ENCODE measurements around the gene DDX46.

DNA sequence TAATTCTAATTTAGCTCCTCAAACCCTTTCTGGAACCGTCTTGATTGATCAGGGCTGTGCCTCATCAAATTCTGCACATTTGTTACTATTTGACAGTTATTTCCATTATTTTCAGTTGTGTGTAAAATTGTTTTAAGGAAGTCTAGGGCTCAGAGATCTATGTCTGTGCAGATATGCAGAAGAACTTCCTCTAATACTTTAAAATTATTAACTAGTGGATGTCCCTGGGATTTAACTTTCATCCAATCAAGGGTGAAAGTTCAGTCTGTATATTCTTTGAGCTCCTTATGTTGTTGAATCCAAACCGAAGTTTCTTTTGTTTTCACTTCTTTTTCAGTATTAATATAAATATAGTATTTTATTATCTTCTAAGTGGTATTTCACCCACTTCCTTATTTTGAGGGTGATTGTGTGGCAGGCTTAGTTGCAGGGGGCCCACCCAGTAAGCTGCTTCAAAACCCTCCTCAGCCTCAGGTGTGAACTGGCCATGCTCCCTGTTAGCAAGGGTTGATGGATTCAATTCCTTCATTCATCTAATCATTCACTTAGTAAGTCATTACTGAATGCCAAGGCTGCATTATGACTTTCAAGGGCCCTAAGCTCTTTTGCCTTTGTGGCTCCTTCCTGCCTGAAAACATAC lies 22.3 kb upstream of the DDX46 start:
- TF ChIP-seq, protein P1, sequence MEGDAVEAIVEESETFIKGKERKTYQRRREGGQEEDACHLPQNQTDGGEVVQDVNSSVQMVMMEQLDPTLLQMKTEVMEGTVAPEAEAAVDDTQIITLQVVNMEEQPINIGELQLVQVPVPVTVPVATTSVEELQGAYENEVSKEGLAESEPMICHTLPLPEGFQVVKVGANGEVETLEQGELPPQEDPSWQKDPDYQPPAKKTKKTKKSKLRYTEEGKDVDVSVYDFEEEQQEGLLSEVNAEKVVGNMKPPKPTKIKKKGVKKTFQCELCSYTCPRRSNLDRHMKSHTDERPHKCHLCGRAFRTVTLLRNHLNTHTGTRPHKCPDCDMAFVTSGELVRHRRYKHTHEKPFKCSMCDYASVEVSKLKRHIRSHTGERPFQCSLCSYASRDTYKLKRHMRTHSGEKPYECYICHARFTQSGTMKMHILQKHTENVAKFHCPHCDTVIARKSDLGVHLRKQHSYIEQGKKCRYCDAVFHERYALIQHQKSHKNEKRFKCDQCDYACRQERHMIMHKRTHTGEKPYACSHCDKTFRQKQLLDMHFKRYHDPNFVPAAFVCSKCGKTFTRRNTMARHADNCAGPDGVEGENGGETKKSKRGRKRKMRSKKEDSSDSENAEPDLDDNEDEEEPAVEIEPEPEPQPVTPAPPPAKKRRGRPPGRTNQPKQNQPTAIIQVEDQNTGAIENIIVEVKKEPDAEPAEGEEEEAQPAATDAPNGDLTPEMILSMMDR (IDR thresholded peaks at IDR 0.05; ENCODE audit: low read length): no peak
- TF ChIP-seq EZH2 (optimal IDR thresholded peaks at IDR 0.05; ENCODE audit: low read depth, low read length): no peak
- no peak for TF ChIP-seq EZH2phosphoT487 (IDR thresholded peaks at IDR 0.05; ENCODE audit: low read length)

All from MM.1S (cell line).